Chondrocyte (in vitro differentiated cells): Measurements from ENCODE around the gene COL12A1. TPM values are rescaled to one million over a fixed set of nuclear protein-coding genes. Genes with fewer than 3 reads are reported as not detected.
A peak's percentile ranks its signal among the peaks of the same experiment; 100 is the strongest.

Experiments used
- DNase-seq: peaks from one replicate; pipeline ENCODE4 v3.0.0; 2021; ENCODE audit warnings: mixed read lengths, low spot score
- H3K27ac Mint-ChIP-seq: one replicate; pipeline ENCODE4 v1.8.0; 2021; ENCODE audit warnings: mild to moderate bottlenecking, moderate library complexity, mixed read lengths; ENCODE audit not compliant: unreplicated experiment
- H3K27me3 Mint-ChIP-seq: 2 replicates; pipeline ENCODE4 v1.8.0; 2021; ENCODE audit warnings: low read depth, mixed read lengths
- H3K36me3 Mint-ChIP-seq: 2 replicates; pipeline ENCODE4 v1.8.0; 2021; ENCODE audit warnings: low read depth, mixed read lengths
- H3K4me1 Mint-ChIP-seq: 2 replicates; pipeline ENCODE4 v1.8.0; 2021; ENCODE audit warnings: low read depth, mild to moderate bottlenecking, mixed read lengths
- H3K4me3 Mint-ChIP-seq: one replicate; pipeline ENCODE4 v1.8.0; 2021; ENCODE audit warnings: mild to moderate bottlenecking, moderate library complexity, mixed read lengths; ENCODE audit not compliant: unreplicated experiment
- H3K9me3 Mint-ChIP-seq: 2 replicates; pipeline ENCODE4 v1.8.0; 2021; ENCODE audit warnings: low read depth, mixed read lengths
- CTCF ChIP-seq: fragments of 200-600 bp; sonication (generic); IDR thresholded peaks from 2 replicates; pipeline ENCODE4 v1.5.0; 2021; ENCODE audit warnings: antibody characterized with exemption, mild to moderate bottlenecking, moderate library complexity
- total RNA-seq: library from RNA; stranded (reverse); gene quantifications from 3 replicates; pipeline ENCODE4 v1.2.1, GENCODE V29; 2021

Gene COL12A1
- total RNA-seq, 1 donor from 2014 or later, result 2,073 TPM

- Mint-ChIP-seq H3K36me3 (peaks cover 71% of the 10 kb centered on the region), H3K9me3 (no peaks in the 10 kb centered on the region), H3K4me1 (peaks cover 75% of the 10 kb centered on the region), H3K27me3 (no peaks in the 10 kb centered on the region), H3K27ac (peak overlapping the region; percentile 42), H3K4me3 (no peak overlapping the region)
- DNase-seq, result no peak
- peak; percentile 43 for TF ChIP-seq CTCF
Observed at GRCh38 chr6:75124085-75124484, 81.8 kb downstream of the COL12A1 start.

GRCh38 chr6:75118925-75119515, 86.8 kb downstream of the COL12A1 start:
- H3K4me3 Mint-ChIP-seq, result no peak overlapping the region

GRCh38 chr6:75117701-75118100, 88.2 kb downstream of the COL12A1 start:
- Mint-ChIP-seq H3K9me3 (no peaks in the 10 kb centered on the region), H3K27ac (peak overlapping the region; percentile 92), H3K4me1 (peaks cover 79% of the 10 kb centered on the region), H3K4me3 (no peak overlapping the region), H3K27me3 (no peaks in the 10 kb centered on the region), H3K36me3 (peaks cover 62% of the 10 kb centered on the region)
- TF ChIP-seq CTCF, result no peak
- no peak for DNase-seq

More at GRCh38 chr6:75118925-75119515, 86.8 kb downstream of the COL12A1 start:
- no peaks in the 10 kb centered on the region for H3K27me3 Mint-ChIP-seq
- no peak for TF ChIP-seq CTCF
- no peaks in the 10 kb centered on the region for H3K9me3 Mint-ChIP-seq
- H3K4me1 Mint-ChIP-seq, result peaks cover 80% of the 10 kb centered on the region
- DNase-seq, result no peak
- peaks cover 71% of the 10 kb centered on the region for H3K36me3 Mint-ChIP-seq
- peak overlapping the region; percentile 92 for H3K27ac Mint-ChIP-seq

- Mint-ChIP-seq H3K27ac (peak overlapping the region; percentile 92), H3K4me1 (peaks cover 79% of the 10 kb centered on the region), H3K4me3 (no peak overlapping the region), H3K36me3 (peaks cover 62% of the 10 kb centered on the region), H3K9me3 (no peaks in the 10 kb centered on the region), H3K27me3 (no peaks in the 10 kb centered on the region)
- no peak for DNase-seq
- TF ChIP-seq CTCF, result no peak
Observed at GRCh38 chr6:75116946-75117345, 88.9 kb downstream of the COL12A1 start.

- no peak for DNase-seq
- H3K36me3 Mint-ChIP-seq, result peaks cover 67% of the 10 kb centered on the region
- no peaks in the 10 kb centered on the region for H3K27me3 Mint-ChIP-seq
- no peak overlapping the region for H3K4me3 Mint-ChIP-seq
- no peaks in the 10 kb centered on the region for H3K9me3 Mint-ChIP-seq
- H3K4me1 Mint-ChIP-seq, result peaks cover 83% of the 10 kb centered on the region
- TF ChIP-seq CTCF, result no peak
- H3K27ac Mint-ChIP-seq, result peak overlapping the region; percentile 92
Observed at GRCh38 chr6:75115481-75115880, 90.4 kb downstream of the COL12A1 start.
